DND-41 (cell line): Measurements from ENCODE around the gene PHC3.

Source experiments
- EZH2 ChIP-seq: IDR thresholded peaks from 3 replicates; pipeline ENCODE4 v1.6.1; 2012; ENCODE audit warnings: borderline replicate concordance, low read depth, mild to moderate bottlenecking, moderate library complexity, low read length, inconsistent platforms; ENCODE audit not compliant: severe bottlenecking
- TF ChIP-seq, protein P1 (sequence below): IDR thresholded peaks from 2 replicates; pipeline ENCODE4 v1.5.1; 2012; ENCODE audit warnings: borderline replicate concordance, low read length, moderate library complexity, mild to moderate bottlenecking; ENCODE audit not compliant: poor library complexity, severe bottlenecking; ENCODE audit errors: extremely low read depth

DNA sequence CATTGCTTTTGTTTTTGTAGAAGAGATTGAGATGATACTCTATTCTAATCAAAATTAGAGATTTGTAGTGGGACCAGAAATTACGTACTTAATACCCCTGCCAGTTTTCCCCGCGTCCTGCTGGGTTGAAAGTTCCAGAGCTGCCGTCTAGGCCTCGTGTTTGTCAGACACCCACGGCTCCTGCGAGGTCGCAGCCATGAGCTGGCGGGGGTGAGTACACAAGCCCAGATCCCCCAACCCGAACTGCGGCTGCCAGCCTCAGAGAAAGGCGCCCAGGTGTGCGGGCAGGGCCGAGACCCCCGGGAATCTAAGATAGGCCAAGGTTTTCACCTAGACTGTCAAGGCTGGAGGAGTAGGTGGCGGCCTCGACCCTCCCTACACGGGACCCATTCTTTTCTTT lies 117.4 kb downstream of the PHC3 start:
- TF ChIP-seq, protein P1, sequence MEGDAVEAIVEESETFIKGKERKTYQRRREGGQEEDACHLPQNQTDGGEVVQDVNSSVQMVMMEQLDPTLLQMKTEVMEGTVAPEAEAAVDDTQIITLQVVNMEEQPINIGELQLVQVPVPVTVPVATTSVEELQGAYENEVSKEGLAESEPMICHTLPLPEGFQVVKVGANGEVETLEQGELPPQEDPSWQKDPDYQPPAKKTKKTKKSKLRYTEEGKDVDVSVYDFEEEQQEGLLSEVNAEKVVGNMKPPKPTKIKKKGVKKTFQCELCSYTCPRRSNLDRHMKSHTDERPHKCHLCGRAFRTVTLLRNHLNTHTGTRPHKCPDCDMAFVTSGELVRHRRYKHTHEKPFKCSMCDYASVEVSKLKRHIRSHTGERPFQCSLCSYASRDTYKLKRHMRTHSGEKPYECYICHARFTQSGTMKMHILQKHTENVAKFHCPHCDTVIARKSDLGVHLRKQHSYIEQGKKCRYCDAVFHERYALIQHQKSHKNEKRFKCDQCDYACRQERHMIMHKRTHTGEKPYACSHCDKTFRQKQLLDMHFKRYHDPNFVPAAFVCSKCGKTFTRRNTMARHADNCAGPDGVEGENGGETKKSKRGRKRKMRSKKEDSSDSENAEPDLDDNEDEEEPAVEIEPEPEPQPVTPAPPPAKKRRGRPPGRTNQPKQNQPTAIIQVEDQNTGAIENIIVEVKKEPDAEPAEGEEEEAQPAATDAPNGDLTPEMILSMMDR, result no peak
- TF ChIP-seq EZH2, result no peak
